NCI-H526 (cell line): ENCODE measurements around the gene PLXNA4.

Experiments used
- DNase-seq, 2 experiments: peaks; one replicate each; lab custom pipeline; 2025; lab: John Stamatoyannopoulos, UW

Gene PLXNA4

DNA sequence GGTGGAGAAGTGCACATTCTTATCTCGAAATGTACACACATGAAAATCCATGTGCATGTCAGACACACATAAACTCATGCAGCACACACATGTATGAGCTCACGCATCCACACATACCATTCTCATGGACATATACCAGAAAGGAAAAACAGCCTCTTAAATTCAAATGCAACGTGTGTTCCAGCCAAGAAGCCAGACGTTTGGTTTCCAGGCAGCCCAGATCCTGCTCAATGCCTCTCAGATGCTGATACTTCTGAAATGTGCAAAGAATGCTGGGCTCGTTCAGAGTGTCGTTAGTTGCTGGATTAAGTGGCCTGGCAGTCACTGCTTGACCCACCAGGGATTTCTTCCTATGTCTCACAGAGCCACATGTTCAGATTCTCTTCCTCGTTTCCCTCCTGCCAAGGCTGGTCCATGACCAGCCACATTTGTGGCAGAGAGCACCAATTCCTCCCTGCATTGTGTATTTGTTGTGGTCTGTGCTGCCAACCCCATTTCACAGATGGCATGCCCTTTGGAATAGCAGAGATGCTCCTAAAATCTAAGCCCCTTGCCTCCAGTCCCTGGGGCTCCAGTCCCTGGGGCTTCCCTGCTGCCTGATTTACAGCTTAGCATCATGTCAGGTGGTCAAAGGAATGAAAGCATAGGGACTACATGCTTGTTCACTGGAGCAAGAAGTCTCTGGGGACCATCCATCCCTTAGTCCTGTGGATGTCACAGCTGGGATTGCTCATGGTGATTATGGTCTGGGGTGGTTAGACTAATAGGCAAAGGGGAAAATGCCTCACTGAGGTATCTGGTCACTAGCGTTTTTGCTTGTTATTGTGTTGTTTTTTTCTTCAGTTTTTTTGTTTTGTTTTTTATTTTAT lies 426.6 kb downstream of the PLXNA4 start:
- peak in 1 of 2 experiments; percentile 16 for DNase-seq

DNA sequence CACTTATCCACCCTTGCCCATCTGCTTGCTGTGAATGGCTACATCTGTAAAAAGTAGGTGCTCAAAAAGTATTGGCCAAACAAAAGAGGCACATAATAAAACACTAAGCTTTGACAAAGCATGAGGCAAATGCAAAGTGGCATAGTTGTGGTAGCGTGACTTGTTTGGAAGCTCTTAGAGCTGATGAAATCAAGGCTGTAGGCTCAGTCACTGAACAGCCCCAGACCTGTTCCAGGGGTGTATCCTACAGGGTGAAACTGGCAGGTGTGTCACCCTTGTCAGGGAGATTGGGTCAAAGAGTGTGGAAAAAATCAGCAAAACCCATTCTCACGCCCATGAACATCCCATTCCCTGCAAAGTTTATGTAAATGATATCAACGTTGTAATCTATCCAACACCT lies 427.4 kb downstream of the PLXNA4 start:
- DNase-seq: no peak

DNA sequence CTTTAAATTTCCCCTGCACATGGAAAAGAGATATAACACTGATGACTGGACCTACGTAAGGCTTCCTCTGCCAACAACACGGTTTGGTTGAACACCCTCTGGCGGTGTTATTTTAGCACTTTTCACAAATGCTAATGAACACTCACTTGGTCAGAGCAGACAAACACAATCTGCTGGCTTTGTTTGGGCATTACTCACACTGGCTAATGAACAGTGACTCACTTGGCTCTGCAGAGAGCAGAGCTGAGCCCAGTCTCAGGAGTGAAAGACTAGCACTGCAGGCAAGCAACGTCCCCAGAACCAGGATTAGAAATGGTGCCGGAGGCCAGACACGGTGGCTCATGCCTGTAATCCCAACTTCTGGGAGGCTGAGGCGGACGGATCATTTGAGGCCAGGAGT lies 430.8 kb downstream of the PLXNA4 start:
- no peak for DNase-seq

DNA sequence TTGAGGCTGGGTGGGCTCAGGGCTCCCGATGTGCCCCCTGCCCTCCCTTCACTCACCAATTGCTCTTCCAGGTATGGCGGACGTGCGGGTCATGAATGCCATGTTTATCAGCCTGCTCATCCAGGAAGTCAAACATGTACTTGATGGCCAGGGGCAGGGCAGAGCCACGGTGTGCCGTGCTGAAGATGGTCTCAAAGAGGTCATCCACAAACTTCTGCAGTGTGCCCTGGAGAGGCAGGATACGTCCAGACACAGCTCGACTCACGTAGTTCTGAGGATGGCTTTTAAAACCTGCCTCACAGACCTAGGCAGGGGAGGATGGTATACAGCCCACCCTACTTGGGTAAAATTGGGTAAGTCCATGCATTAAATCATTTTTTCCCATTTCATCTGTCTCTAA lies 431.2 kb downstream of the PLXNA4 start:
- DNase-seq: no peak

DNA sequence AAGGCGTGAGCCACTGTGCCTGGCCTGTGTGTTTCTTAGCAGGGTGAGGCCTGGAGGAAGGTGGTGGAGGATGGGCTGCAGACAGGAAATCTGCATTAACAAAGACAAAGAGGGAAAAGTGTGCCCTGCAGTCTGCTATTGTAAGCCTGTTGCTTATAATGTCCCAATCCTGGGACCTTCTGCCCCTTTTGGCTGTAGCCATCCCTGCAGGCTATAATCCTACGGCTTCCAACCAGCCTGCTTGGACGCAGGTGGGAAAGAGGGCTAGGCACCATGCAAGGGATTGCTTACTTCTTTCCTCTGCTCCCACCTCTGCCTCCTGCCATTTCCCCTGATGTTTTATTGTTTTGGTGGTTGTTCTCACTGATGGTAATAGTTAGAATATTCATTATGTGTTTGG lies 434.3 kb downstream of the PLXNA4 start:
- DNase-seq: no peak

DNA sequence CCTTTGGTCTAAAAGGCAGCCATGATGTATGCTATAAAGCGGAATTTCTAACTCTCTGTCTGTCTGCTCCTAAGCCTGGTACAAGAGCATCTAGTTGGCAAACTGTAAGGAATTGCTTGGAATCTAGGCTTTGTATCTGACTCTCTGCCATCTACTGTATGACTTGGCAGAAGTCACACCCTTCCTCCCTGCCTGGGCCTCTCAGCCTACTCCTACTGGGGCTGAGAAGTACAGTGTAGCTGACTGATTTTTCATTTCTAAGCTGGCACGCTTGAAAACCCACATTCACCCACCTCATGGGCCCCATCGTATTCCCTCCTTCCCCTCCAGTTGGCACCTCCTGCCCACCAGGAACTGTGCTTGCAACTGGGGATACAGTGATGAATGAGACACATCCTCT lies 435.2 kb downstream of the PLXNA4 start:
- DNase-seq: no peak

DNA sequence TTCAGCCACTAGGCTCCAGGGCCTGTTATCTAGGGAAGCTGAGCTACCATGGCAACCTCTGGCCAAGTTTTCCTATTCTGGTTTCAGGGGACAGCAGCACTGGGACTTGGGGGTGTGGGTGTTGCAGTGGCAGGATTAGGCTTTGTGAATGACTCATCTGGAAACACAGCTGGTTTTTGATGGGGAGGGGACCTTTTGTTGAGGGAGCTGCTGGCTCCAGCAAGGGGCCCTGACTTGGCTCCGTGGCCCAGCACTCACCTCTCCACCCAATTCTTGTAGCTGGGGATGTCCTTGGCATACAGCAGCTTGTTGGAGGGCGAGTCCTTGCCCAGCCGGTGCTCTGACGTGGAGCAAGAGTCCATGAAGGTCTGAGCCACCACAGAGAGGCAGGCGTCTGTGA lies 435.9 kb downstream of the PLXNA4 start:
- no peak for DNase-seq

DNA sequence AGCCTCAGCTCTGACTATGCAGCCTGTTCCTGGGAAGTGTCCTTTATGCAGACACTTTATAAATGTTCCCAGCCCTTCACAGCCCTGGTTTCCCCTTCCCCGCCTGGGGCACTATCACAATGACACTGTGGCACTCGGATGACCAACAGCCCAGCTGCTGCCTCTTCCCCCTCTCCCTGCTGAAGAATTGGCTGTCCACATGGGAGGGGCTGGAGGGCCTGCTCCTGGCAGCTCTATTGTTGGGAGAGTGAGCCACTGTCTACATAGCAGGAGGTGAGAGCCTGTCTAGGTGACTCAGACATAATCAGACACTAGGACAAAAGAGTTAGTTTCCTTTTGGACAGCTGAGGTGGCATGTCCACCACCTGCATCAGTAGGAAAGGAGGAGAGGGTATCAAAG lies 437.5 kb downstream of the PLXNA4 start:
- DNase-seq: no peak

DNA sequence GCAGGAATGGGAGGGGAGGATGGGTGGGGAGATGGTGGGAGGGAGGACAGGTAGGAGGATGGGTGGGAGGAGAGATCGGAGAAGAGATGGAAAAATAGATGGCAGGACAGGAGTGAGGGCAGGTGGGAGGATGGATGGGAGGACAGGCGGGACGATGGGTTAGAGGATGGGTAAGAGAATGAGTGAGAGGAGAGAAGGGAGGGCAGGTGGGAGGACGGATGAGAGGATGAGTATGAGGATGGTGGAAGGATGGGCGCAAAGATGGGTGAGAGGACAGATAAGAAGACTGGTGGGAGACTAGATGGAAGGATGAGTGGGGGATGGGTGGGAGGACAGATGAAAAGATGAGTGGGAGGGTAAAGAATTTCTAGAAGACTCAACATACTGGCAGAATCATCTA lies 438.6 kb downstream of the PLXNA4 start:
- DNase-seq: no peak

DNA sequence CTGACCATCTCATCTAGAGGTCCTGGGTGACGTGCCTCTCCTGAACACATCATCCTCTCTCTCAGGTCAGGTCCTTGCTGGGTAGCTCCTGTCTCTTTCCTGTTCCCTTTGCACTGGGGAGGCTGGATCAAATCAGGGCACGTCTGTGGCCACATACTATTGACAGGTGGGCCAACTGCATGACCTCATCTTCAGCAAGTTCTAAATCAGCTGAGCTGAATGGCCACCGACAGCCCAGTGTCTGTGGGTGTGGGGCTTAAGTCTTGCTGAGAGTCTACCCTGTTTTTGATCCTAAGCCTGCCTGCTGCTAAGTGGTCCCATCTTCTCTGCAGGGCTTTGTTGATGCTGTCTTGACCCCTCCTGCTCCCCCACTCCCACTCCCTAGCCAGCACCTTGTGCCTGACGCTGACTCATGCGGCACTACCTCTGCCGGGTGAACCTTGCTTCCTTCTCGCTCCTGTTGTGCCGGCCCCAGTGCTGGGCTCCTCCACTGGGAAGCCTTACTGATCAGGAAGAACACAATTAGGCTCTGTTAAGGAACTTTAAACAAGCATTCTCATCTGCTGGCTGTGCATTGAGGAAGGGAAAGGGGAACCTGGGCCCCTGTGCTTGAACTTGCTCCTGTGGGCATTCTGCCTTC lies 440.4 kb downstream of the PLXNA4 start:
- no peak for DNase-seq

DNA sequence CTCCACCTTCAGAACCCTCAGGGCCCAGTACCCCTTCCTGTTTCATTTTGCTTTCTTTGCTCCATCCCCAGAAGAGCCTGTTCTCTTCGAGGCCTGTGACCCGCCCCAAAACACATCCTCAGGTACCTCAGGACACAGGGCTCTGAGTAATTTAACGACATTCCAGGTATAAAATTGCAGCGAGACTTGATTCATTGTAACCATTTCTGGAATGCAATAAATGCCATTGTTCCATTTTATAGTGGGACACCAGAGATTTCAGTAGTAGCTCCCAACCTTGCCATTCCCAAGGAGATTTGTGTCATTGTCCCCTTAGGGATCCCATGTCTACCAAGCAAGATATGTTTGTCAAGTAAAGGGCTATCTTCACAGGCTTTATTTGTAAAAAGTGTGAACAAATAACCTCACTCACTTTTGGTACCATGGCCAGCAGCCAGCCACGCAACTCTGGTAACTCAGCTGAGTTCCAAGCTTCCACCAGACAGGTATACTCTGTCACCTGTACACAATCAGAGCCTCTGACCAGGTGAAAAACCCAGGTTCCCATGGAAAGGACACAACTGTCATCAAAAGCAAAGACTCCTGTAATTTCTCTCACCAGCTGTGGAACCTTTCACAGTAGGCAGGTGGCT lies 441.3 kb downstream of the PLXNA4 start:
- DNase-seq: no peak

DNA sequence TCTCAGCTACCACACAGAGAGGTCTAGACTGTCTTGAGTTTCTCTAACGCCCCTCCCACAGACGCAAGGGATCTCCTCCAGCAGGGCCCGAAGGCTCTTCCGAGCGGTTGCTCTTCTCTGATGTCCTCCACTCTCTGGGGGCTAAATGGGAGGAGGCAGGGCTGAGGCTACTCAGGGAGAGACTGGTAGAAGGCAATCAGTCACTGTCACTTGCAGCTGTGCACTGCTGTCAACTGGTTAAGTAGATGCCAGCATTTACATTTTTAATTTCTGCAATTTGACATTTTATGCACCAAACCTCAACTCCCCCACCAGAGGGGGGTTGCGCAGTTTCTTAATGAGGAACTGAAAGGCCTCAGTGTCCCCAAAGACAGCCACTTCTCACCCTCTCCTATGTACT lies 442.8 kb downstream of the PLXNA4 start:
- DNase-seq: no peak

DNA sequence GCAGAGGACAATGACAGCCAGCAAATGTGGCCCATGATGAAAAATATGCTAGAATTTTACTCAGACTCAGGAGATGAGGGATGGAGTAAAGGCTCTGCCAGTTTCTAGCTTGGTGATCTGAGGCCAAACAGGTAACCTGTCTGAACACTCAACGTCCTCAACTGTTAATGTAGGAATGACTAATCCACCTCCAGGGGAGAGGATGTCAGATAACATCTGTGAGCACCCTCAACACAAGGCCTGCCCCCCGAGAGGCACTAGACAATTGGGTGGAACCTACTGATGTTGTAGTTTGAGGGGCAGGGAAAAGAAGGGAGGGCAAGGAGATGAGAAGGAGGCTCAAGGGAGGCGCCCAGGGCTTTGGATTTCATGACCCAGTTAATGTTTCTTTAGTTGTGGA lies 445.1 kb downstream of the PLXNA4 start:
- DNase-seq: no peak

DNA sequence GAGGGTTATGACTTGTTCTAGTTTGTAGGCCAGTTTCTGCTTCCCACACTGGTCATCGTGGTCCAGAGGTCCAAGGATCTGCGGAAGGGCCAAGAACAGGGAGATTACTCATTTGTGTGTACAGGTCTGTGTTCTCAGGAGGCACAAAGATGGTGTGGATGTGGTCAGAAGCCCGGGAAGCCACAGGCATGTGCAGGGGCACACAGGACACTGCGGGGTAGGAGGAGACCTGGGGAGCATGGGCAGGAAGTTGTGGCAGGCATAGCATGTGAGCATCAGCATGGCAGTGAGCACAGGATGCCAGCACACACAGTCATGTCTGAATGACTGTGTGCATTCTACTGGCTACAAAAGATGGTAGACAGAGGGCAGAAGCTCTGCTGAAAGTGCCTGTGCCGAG lies 445.8 kb downstream of the PLXNA4 start:
- DNase-seq: no peak

DNA sequence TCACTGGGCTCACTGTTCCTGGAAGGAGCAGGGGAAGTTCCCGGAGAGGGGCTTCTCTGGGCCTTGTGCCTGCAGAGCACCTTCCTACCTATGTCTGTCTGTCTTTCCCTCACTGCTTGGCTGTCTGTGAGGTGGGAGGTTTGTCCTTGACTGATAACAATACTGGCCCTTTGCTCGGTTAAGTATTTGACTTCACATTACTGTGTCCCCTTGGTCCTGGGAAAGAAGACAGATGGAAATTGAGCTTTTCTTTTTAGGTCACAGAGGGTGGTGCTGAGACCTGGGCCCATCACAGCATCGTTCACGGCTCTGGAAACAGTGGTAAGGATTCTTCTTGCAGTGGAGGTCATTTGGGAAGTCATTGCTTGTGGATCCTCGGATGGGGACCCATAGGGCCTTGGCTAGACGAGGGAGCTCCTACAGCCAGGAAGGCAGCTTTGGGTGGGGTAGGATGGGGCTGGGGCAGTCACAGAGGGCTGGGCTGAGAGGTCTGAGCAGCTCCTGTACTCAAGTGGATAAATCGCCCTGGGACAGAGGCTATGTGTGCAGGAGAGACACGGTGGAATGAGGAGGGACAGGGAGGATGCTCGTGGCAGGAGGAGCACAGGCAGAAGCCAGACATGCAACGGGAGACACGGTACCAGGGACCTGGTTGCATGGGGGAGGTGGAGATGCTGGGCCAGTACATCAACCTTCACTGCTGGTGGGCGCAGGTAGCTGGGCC lies 450.2 kb downstream of the PLXNA4 start:
- DNase-seq: no peak

DNA sequence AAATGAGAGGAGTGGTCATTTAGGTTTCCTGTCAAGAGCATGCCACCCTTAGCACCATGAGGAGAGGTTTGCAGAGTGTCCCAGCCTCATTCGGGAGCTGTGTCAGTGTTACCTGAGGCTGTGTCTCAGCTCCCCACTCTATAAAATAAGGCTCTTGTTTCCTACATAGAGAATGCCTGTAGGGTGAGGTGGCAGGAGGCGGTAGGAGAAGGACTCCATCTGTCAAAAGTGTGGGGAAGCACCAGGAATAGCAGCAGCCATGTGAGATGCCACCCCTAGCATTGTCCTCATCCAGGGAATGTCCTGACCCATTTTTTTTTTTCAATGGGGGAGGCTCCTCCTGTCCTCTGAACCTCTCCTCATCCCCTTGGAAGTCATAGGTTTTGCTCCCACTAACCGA lies 451.2 kb downstream of the PLXNA4 start:
- DNase-seq: no peak

DNA sequence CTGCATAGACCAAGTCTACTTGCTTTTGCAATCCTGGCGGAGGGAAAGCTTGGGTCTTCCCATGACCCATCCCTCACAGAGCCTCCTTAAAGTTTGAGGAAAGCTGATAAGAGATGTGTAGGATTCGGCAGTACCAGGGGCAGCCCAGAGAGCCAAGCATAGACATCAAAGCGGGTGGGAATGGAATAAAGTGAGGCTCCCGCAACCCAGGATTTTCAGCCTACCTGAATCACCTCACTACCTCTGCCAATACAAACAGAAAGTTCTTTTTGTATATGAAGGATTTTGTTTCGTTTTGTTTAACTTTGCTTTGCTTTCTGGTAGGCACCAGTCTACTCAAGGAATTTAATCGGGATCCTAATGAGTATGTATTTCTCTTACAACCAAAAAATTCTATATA lies 451.7 kb downstream of the PLXNA4 start:
- DNase-seq: no peak

DNA sequence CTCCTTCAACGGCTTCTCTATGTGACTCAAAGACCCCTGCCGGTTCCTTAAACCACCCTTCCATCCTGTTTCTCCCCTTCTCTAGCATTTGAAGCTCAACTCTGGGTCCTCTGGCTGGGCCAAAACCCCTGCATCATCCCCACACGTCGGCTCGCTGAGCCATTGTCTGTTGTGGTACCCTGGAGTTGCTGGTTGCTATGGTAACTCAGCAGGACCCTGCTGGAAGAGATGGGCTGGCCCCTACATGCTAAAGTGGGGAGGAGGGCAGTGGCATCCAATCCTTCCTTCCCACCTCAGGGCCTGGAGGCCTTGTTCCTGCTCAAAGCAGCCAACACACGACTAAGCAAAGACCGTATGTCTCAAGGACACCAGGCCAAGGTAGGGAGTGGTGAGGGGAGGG lies 452.5 kb downstream of the PLXNA4 start:
- no peak for DNase-seq

DNA sequence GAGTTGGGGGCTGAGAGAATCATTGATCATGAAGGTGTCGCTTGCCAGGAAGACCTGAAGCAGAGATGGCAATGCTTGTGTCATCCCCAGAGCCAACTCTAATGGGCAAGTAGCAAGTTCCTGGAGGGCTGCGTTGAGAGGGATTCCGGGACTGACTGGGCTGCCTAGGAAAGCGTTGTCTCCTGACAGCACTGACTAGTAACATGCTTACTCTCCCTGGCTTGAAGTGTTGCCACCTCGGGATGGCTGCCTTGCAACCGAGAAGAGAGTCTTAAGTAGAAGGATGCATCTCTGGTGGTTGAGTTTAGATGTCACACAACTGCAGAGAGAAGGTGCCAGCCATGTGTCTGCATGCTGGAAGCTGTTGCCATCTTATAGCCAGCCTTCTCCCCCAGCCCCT lies 453.4 kb downstream of the PLXNA4 start:
- DNase-seq: no peak

DNA sequence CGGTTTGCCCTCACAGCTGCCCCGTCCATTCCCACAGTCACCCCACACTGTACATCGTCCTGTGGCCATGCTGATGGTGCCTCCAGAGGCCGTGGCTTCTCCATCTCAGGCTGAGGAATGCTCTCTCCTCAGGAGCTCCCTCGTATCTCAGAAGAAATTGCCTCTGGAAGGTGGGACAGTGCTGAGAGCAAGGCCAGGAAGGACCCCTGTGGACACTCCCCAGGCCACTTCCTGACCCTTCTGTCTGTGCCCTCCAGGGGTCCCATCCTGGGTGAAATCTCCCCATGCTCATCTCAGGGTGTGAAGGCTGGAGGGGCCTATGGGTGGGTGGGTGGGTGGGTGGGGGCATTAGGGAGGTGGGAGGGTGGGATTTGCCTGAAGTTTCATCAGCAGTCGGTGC lies 454.3 kb downstream of the PLXNA4 start:
- DNase-seq: no peak

DNA sequence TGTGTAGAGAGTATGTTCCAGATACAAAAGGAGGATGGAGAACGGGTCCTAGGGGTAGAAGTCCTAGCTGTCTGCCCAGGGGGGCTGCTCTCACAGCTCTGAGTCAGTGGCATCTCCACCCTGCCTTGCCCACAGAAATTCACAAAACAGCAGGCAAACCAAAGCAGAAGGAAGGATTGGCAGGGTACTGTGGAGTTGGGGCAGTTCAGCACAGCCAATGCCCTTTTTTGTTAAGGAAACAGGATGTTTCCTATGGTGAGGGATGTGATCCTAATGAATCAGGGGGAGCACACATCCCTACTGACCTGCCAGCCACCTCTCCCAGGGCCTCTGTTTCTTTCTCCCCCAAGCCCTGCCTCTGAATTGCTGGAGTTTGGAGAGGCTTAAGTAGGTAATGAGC lies 457.6 kb downstream of the PLXNA4 start:
- no peak for DNase-seq

DNA sequence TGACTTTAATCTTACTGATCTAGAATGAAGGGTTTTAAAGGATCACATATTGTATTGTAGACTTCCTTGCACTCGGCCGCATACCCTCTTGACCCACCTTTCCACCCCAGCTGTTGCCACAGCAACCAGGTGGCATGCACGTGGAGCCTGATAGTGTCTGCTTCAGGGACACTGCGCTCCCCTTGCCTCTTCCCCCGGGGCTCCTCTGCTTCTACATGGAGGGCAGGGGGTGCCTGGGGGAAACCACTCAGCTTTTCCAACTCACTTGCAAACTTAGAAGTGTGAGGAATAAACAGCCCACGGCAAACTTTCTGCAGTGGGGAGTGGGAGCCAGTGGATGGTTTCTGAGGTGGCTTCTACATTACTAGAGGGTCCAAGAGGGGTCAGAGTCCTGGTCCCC lies 458.6 kb downstream of the PLXNA4 start:
- DNase-seq: no peak

DNA sequence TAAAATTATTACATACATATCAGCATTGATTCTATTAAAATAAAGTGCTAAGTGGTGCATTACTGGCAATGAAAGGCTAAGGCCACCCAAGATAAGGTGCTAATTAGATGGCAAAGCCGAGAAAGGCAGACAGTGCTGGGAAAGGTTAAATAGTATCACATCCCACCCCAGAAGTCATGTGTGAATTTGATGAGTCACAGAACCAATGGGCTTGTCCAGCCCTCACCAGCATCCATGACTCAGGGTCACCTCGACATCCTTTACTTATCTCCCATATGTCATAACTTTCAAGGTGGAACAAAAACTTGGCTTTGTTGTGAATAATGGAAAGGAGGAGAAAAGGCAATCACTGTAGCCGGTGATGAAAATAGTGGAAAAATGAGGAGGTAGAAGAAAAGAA lies 459.1 kb downstream of the PLXNA4 start:
- no peak for DNase-seq
